ENCODE data around the gene THUMPD2. TPM values are rescaled to one million over a fixed set of nuclear protein-coding genes. Genes with fewer than 3 reads are reported as not detected.

THUMPD2 gene
- total RNA-seq, 1 donor, result 10.8 TPM

DNA sequence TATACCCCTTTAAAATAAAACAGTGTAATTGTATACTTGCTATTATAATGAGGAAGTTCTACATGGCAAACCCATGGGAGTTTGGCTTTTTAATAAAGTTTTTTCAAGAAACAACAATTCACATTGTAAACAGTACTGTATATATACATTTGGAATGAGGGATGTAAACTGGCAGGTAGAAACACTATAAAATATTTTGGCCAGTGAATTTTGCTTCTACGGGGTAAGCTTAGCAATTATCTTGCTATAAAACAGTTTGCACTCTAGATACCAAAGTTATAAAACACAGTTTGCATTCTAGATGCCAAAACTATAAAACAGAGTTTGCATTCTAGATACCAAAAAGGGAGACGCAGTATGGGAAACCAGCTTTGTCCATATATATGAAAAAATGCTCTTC, 16.6 kb downstream of the THUMPD2 start:
- DNase-seq (ENCODE audit: low read depth), result no peak
- TF ChIP-seq, protein P1, sequence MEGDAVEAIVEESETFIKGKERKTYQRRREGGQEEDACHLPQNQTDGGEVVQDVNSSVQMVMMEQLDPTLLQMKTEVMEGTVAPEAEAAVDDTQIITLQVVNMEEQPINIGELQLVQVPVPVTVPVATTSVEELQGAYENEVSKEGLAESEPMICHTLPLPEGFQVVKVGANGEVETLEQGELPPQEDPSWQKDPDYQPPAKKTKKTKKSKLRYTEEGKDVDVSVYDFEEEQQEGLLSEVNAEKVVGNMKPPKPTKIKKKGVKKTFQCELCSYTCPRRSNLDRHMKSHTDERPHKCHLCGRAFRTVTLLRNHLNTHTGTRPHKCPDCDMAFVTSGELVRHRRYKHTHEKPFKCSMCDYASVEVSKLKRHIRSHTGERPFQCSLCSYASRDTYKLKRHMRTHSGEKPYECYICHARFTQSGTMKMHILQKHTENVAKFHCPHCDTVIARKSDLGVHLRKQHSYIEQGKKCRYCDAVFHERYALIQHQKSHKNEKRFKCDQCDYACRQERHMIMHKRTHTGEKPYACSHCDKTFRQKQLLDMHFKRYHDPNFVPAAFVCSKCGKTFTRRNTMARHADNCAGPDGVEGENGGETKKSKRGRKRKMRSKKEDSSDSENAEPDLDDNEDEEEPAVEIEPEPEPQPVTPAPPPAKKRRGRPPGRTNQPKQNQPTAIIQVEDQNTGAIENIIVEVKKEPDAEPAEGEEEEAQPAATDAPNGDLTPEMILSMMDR (IDR thresholded peaks at IDR 0.05; ENCODE audit: insufficient read depth, low read depth, low read length), result no peak
- H3K4me3 ChIP-seq (ENCODE audit: low read depth, low read length), result no peak overlapping the region

GRCh38 chr2:39757156-39757555, 21.9 kb downstream of the THUMPD2 start:
- no peak for DNase-seq (ENCODE audit: low read depth)
- no peak overlapping the region for H3K4me3 ChIP-seq (ENCODE audit: low read depth, low read length)
- TF ChIP-seq, protein P1 (IDR thresholded peaks at IDR 0.05; ENCODE audit: insufficient read depth, low read depth, low read length), result no peak

DNA sequence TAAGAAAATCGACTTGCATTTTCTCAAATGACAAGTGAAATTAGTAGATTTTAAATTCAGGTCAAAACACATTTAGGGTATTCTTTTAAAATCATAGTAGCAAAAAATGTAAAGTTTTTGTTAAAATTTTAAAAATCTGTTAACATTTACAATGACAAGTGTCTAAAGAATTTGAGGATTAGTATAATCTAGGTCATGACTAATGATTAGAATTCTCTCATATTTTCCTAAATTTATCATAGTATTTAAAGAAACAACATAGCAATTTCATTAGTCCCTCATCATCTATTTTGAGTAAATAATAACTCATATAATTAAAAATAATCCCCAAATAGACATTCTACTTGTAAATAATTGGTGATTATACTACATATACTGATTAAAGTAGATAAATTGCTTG, 23.6 kb downstream of the THUMPD2 start:
- TF ChIP-seq, protein P1 (IDR thresholded peaks at IDR 0.05; ENCODE audit: insufficient read depth, low read depth, low read length), result no peak
- DNase-seq (ENCODE audit: low read depth), result no peak
- no peak overlapping the region for H3K4me3 ChIP-seq (ENCODE audit: low read depth, low read length)

- TF ChIP-seq, protein P1 (IDR thresholded peaks at IDR 0.05; ENCODE audit: insufficient read depth, low read depth, low read length), result no peak
- no peak overlapping the region for H3K4me3 ChIP-seq (ENCODE audit: low read depth, low read length)
- no peak for DNase-seq (ENCODE audit: low read depth)
Measured at GRCh38 chr2:39743269-39743776, 35.7 kb downstream of the THUMPD2 start.

- no peak overlapping the region for H3K4me3 ChIP-seq (ENCODE audit: low read depth, low read length)
- TF ChIP-seq, protein P1 (IDR thresholded peaks at IDR 0.05; ENCODE audit: insufficient read depth, low read depth, low read length), result no peak
- DNase-seq (ENCODE audit: low read depth), result peak; percentile 41
Measured at GRCh38 chr2:39741871-39742270, 37.2 kb downstream of the THUMPD2 start.

GRCh38 chr2:39739386-39739785, 39.7 kb downstream of the THUMPD2 start:
- DNase-seq (ENCODE audit: low read depth), result no peak
- no peak overlapping the region for H3K4me3 ChIP-seq (ENCODE audit: low read depth, low read length)
- TF ChIP-seq, protein P1 (IDR thresholded peaks at IDR 0.05; ENCODE audit: insufficient read depth, low read depth, low read length), result no peak

- DNase-seq (ENCODE audit: low read depth), result no peak
- TF ChIP-seq, protein P1 (IDR thresholded peaks at IDR 0.05; ENCODE audit: insufficient read depth, low read depth, low read length), result no peak
- no peak overlapping the region for H3K4me3 ChIP-seq (ENCODE audit: low read depth, low read length)
Measured at GRCh38 chr2:39738936-39739335, 40.1 kb downstream of the THUMPD2 start.

Data from fibroblast of villous mesenchyme (primary cell).